Stimulated activated naive CD8-positive, alpha-beta T cell treated with anti-CD3 and anti-CD28 coated beads, Interleukin-15, Interleukin-2, amounts not matched to agents 100 U/mL and 50 U/mL, for 24 hours (primary cell): ENCODE measurements around the gene FAM210A.
A peak's percentile ranks its signal among the peaks of the same experiment; 100 is the strongest.
"Not testable (repeated sequence)": the region's sequence is repeated elsewhere in the genome, so short reads cannot be mapped to it uniquely, and the experiment has no call there.

Source experiments
- ATAC-seq: fragments of 150-1000 bp; cut with Tn5 transposase; one replicate; pipeline ENCODE4 v1.10.0; 2021
- DNase-seq: peaks from one replicate; pipeline ENCODE4 v3.0.0; 2021

The FAM210A gene, protein sequence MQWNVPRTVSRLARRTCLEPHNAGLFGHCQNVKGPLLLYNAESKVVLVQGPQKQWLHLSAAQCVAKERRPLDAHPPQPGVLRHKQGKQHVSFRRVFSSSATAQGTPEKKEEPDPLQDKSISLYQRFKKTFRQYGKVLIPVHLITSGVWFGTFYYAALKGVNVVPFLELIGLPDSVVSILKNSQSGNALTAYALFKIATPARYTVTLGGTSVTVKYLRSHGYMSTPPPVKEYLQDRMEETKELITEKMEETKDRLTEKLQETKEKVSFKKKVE

DNA sequence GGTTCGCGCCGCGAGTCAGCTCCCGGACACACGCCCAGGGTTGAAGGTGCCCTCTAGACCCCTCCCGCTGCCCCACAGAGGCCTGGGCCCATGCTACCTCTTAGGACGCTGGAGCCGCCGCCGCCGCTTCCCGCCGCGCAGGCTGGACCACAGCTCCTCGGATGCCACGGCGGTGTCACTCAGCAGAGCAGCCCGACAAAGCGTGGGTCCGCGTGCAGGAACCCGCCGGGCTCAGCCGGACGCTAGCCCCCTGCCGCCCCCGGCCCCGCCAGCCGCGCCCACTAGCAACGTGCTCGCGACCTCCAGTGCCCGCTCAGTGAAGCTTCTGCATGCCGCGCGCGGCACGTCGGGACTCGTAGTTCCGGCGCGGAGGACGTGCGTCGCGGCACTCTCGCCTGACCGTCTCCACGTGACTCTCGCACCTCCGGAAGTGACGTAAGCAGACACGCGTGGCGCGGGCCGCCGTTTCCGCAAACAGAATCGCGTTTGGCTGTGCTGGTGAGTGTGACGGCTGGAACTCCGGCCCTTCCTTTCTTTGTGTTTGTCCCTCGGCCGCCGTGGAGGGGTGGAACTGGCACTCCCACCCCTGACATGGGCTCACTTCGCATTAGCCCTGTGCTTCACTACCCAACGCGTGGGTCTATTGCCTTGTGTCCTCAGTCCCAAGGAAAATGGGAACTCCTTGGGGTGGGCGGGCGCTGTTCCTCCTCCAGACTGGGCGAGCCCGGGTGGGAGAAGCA, at the start of gene FAM210A, which contains the start of gene RNMT:
Gene FAM210A (minus strand): TSS at position 327 of the 740 bp plus-strand sequence. CDS start 44,481 bp downstream, outside the sequence.
Gene RNMT (plus strand): TSS at position 442 of the 740 bp plus-strand sequence. CDS start 4,845 bp downstream, outside the sequence.
- DNase-seq: peak; percentile 96
- ATAC-seq: peak; percentile 97

DNA sequence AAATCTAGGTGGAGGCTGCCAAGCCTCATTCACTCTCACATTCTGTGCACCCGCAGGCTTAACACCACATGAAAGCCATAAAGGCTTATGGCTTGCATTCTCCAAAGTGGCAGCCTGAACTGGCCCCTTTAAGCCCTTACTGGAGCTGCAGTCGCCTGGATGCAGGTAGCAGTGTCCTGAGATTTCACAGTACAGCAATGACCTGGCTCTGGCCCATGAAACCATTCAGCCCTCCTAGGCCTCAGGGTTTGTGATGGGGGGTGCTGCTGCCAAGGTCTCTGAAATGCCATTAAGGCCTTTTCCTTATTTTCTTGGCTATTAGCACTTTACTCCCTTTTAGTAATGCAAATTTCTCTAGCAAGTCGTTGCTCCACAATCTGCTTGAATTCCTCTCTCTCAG, 48.7 kb upstream of the FAM210A start:
- ATAC-seq: no peak

DNA sequence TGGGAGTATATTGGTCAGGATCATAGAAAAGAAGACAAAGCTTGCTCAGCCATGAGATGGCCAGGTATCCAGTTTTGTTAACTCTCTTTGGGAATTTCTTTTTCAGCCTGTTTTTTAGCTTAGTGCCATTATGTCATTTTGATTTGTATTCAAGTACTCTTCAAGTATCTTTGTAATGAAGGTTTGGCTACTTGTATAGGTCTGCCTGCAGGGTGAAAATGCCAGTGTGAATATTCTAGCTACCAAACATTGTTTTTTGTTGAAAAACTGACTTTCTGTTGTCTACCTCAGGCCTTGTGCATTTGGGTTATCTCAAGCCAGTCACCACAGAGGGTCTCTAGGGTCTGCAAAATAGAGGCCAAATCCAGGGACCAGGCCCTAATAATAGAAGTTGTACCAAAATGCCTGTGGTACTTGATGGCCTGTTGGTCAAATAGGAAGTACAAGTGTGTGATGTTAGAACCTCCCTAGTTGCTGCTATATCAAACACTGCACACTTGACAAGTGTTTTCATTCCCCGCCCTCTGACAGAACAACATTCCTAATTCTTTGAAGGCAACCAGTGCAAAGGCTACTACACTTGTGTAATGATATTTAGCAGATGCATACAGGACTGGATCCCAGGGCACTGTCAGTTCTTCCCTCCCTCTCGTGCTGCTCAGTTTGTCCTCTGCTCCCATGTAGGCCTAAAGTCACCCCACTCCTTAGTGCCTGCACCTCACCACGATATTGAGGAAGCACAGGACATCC, 36.5 kb upstream of the FAM210A start:
- DNase-seq (no peak), ATAC-seq (no peak)

More for the DNA sequence above, 48.7 kb upstream of the FAM210A start:
- no peak for DNase-seq

DNA sequence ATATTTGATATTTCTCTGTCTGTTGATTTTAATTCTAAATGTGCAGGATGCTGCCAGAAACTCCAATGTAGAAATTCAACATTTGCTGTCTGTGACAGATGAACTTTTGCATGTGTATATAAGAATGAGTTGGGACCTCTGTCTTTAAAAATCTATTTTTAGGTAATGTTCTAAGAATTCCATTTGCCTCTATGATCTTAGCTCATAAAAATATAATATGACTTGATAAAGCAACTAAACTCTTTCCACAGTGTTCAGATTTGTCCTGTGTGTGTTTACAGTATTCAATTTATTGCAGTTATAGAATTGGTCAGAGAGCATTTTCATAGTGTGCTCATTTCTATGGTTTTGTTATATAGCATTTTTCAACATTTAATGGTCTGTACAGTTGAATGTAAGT, 33.7 kb upstream of the FAM210A start:
- ATAC-seq: no peak
- DNase-seq: no peak

DNA sequence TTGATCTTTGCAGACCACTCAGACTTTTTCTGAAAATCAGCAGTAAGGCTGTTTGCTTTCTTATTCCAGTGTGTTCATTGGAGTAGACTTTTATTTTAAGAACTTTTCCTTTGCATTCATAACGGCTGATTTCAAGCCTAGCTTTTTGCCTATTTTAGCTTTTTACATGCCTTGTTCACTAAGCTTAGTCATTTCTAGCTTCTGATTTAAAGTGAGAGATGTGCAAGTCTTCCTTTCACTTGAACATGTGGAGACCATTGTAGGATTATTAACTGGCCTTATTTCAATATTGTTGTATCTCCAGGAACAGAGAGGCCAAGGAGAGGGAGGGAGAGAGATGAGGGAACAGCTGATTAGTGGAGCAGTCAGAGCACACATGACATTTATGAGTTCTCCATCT, 32.3 kb upstream of the FAM210A start:
- DNase-seq (no peak), ATAC-seq (no peak)

DNA sequence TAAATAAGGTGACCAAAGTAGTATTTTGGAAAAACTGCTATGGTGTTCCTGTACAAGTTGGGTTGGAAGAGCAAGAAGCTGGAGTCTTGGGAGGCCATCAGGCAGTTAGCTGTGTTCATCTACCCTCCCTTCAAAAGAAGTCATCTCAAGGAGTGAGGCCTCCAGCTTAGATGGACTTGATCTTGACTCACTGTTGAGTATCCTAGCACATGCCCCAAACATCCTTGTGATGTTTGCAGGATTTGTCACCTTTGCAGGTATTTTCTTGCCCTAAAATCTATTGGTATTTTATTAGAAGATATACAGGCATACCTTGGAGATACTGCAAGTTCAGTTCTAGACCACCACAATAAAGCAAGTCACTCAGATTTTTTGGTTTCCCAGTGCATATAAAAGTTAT, 30.3 kb upstream of the FAM210A start:
- no peak for ATAC-seq

DNA sequence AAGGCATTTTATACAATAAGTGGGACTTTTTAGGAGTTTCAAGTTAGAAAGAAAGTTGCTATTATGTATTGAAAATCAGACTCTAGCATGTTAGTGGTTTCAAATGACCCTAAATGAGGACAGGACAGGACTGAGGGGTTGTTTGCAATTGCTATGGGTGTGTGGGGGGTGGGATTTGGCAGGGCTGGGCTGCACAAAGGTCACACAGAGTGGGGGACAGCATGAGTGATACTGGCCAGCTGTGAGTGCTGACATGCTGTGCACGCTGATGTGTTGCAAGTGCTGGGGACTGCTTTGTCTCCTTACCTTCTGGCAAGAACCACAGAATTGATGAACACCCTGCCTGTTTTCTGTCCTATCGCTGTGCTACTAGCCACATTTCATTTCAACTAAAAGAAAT, 29.9 kb upstream of the FAM210A start:
- DNase-seq: no peak
- ATAC-seq: no peak

More for the DNA sequence above, 30.3 kb upstream of the FAM210A start:
- DNase-seq: no peak

DNA sequence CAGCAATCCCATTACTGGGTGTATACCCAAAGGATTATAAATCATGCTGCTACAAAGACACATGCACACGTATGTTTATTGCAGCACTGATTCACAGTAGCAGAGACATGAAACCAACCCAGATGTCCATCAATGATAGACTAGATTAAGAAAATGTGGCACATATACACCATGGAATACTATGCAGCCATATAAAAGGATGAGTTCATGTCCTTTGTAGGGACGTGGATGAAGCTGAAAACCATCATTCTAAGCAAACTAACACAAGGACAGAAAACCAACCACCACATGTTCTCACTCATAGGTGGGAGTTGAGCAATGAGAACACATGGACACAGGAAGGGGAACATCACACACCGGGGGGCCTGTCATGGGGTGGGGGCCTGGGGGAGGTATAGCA, 25.2 kb upstream of the FAM210A start:
- not testable (repeated sequence) for ATAC-seq, DNase-seq

DNA sequence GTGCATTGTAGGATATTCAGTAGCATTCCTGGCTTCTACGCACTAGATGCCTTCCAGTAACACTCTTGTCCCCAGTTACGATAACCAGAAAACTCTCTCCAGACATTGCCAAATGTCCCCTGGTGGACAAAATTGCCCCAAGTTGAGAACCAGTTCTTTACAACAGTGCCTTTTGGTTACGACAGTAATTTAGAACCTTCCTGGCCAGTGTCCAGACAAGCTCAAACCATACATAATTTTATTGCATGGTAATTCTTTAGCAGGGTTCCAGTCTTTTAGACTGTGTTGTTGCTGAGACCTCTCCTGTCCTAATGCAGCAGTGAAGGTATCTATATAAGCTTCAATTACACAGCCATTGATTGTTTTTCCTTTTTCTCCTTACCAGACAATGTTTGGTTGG, 20.3 kb upstream of the FAM210A start:
- ATAC-seq (no peak), DNase-seq (no peak)

DNA sequence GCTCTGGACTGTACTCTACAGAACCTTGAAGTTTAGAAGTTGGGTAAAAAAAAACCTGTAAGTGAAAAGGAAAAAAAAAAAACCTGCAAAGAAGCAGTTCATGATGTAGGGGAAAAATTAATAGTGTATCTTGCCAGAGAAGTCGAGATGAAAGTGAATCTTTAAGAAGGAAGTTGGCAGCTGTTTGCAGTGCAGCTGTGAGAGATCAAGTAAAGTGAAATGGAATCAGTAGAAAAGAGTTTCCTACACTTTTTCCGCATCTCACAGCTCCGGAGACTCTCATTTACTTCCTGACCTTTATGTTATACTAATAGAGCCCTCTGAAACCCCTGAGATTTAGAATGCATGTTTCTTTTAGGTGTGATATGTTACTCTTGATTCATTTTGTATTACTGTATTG, 19.3 kb upstream of the FAM210A start:
- ATAC-seq (no peak), DNase-seq (no peak)

DNA sequence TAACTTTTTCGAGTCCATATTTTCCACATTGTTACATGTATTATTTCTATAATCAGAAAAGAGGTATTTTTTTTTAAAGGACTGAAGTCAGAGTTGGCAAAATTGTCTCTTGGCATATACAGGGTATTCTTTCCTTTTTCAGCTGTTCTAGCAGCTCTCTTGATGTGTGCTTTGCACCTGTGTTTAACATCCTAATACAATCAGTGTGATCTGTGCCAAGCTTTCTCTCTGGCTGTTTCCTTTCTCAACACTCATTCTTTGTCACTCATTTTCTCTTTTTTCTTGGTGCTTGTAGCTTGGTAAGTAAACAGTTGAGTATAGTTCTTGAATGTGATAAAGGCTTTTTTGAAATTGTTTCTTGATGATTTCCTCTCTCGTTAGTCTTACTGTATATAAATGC, 9.3 kb upstream of the FAM210A start:
- ATAC-seq: no peak
- DNase-seq: no peak

DNA sequence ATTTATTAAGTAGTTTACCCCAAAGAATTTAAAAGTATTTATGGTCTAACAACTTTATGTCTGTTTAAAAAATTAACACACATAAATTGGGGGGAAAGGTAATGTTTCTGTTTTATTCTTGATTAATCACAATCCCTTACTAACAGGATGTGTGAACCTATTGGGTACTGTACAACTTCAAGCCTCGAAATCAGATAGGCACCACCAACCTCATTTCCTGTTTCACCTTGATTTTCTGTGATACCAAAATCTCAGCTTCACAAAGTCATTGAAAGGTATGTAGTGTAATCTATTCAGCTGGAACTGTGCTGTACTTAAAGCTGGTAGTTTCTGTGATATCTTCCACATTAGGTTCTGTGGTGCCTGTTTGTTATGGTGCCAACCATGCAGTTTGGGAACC, 4.1 kb upstream of the FAM210A start:
- no peak for DNase-seq
- ATAC-seq: no peak

DNA sequence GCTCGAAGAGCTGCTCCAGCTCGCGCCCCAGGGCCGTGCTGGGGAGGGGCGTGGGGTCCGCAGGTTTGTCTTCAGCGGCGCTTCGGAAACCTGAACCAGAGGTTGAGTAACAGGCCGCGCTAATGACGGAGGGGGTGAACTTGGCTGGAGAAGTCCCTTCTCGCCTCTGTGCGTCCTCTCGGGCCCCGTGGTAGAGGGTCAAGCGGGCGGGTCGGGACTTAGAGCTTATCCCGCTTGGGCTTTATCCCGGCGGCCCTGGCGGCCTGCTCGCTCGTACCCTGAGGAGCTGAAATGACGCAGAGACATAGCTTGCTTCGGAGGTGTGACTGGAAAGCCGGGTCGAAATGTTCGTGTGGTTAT, 594 bp upstream of the FAM210A start:
- ATAC-seq (peak; percentile 16), DNase-seq (no peak)

DNA sequence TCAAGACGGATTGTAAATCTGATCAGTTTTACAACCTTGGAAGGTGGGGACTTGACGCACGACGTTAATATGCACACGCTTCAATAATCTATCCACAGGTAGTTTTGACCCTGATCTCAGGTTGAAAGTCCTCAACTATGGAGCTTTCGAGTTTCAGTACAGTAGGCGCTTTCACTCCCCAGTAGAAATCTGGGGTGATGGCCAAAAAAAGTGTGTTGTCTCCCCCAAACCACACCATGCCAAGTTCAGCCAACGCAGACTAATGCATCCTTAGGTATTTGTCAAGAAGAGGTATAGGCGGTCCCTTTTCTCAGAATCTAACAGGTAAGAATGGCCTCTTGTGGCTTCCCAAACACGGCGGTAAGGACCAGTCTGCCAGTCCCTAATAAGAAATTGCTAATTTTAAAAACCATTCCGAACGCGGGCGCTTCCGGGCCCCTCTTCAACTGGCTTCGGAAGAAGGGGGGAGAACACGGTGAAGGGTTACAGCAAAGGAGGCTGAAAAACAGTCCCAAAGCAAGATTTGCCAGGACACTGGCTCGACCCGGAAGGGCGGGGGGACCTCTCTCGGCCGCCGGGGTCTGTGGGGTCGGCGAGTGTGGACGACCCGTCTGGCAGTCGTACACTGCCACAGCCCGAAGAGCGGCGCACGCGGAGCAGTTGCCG, 659 bp downstream of the FAM210A start:
- DNase-seq: no peak
- ATAC-seq: no peak

DNA sequence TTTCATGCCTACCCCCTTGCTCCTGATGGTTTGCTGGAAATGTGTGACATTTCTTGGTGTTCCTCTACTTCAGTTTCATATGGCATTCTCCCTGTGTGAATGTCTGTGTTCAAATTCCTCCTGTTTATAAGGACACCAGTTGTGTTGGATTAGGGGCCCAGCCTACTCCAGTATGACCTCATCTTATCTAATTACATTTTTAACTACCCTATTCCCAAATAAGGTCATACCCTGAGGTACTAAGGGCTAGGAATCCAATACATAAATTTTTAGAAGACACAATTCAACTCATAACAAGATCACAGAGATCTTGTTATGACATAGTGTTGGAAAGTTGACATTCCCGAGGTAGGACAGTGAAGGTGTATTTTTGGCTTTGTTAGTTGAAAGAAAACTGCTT, 5.5 kb downstream of the FAM210A start:
- DNase-seq (no peak), ATAC-seq (no peak)

DNA sequence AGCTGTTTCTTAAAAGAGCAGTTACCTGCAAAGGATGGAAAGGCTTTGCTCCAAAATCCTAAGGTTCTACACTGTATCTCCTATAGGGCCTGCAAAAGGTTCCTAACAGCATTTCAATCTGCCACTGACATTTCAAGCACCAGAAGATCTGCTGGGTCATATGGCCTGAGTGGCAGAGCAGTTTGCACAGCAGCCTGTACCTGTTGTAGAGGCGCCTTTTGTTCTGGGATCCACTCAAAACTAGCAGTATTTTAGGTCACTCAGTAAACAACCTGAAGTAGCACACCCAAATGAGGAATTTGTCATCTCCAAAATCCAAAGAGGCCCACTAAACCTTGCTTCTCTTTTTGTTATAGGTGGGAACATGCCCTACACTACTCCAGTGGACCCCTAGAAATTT, 6.2 kb downstream of the FAM210A start:
- DNase-seq: no peak
- ATAC-seq: no peak

DNA sequence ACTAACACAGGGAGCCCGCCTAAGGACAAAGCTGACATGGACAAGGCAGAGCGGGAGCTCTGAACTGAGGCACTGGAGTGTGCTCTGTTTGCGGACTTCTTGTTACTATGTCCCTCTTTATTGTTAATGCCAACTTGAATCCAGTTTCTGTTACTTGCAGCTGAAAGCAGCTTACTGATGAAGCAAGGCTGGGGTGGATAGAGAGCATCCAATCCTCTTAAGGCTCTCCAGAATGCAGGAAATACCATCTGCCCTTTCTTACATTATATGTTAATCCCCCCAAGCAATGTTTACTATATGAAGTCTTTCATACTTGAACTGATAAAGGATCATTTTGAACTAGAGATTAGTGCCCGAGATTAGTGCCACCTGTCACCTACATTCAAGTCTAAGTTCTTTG, 9.4 kb downstream of the FAM210A start:
- ATAC-seq: no peak

DNA sequence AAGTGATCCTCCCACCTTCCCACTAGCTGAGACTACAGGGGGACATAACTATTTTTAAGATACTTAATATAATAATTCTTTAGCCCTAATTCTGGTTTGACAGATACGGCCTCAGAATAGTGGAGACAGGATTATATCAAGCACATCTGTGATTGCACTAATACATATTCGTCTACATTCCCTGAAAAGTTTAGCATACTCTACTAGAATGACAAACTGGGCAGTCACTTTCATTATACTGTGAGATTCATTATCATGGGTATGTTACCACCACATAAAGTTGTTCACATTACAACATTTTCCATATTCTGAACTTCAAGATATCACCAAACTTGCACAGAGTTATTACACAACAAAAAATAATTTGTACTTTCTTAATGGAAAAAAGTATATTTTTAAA, 11.0 kb downstream of the FAM210A start:
- DNase-seq: no peak
- no peak for ATAC-seq

More for the DNA sequence above, 9.4 kb downstream of the FAM210A start:
- DNase-seq: no peak

DNA sequence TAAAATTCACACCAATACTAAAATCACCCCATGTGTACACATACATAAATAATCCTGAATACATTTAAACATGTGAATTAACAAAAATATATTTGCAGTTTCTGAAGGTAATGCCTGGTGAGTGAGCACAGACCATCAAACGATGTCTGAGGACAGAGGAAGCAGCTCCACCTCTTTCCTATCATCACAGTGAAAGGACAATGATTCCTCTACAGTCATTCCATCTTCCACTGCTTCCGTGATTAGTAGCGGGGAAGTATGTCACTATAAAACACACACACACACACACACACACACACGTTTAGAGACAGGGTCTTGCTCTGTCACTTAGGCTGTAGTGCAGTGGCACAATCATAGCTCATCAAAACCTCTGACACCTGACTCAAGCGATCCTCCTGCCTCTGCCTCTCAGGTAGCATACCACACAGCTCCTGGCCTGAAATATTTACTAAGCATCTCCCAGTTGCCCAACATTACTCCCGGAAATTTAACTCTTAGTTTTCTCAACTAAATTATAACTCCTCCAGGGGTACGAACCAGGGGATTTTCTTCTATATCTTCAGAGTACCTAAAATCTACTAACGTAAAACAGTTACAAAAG, 12.8 kb downstream of the FAM210A start:
- no peak for ATAC-seq

DNA sequence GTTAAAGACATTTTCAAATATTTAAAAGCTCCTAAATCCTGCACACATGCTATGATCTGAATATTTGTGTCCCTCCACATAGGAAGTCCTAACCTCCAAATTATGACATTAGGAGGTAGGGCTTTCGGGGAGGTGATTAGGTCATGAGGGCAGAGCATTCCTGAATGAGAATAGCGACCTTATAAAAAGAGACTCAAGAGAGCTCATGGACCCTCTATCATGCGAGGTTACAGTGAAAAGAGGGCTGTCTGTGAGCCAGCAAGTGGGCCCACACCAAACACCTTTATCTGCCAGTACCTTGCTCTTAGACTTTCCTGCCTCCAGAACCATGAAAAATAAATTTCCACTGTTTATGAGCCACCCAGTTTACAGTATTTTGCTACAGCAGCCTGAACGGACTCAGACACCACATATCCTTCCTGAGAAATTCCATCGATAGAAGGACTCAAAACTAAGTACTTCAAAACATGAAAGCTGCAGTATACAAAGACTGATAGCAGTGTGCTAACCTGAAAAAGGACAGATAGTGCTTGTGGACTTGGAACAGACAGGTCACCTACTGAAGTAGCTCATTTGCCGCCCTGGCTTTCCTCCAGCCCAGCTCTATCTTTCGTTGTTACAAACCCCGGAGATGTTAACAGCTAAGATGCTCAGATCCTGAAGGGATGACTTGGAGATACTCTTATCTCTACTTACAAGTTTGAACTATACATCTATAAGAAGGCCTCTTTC, 13.8 kb downstream of the FAM210A start:
- ATAC-seq: no peak
- no peak for DNase-seq

More for the DNA sequence above, 12.8 kb downstream of the FAM210A start:
- no peak for DNase-seq

DNA sequence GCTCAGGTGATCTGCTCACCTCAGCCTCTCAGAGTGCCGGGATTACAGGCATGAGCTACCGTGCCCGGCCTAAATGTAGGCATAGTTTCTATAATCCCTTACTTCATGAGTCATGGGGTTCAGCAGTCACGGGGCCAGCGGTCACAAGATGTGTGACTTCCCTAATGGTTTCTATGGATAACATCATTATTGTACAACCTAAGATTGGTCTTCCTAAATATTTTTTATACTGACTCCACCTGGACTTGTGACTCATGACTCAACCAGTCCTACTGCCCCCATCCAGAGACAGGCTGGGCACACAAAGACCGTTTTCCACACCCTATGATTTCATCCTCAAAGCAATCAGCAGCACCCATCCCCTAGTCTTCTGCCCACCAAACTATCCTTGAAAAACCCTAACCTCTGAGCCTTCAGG, 15.9 kb downstream of the FAM210A start:
- no peak for ATAC-seq
- DNase-seq: no peak
